T-helper 2 cell treated with Interferon-gamma antibody and Interleukin-4, amounts not matched to agents 5 μg/mL and 100 μg/mL, for 36 hours (primary cell): ENCODE results near the gene CCDC9B.

Experiments used
- DNase-seq: peaks from one replicate; pipeline ENCODE4 v3.0.0; 2021; ENCODE audit warnings: low spot score
- H3K27ac Mint-ChIP-seq: one replicate; pipeline ENCODE4 v1.8.0; 2021; ENCODE audit warnings: mild to moderate bottlenecking, mixed read lengths
- H3K27me3 Mint-ChIP-seq: one replicate; pipeline ENCODE4 v1.8.0; 2021; ENCODE audit warnings: low read depth, mixed read lengths
- H3K36me3 Mint-ChIP-seq: one replicate; pipeline ENCODE4 v1.8.0; 2021; ENCODE audit warnings: low read depth, mixed read lengths
- H3K4me1 Mint-ChIP-seq: one replicate; pipeline ENCODE4 v1.8.0; 2021; ENCODE audit warnings: low read depth, mixed read lengths
- H3K4me3 Mint-ChIP-seq: one replicate; pipeline ENCODE4 v1.8.0; 2022; ENCODE audit warnings: mild to moderate bottlenecking, moderate library complexity, mixed read lengths
- H3K9me3 Mint-ChIP-seq: one replicate; pipeline ENCODE4 v1.8.0; 2021; ENCODE audit warnings: mixed read lengths

Gene CCDC9B

GRCh38 chr15:40357723-40358470 is 17.2 kb upstream of the CCDC9B start, which contains the start of gene DISP2:
TSS of gene DISP2 (plus strand) at chr15:40358219. CDS start at chr15:40358322, 103 bp downstream.
- DNase-seq = peak; percentile 86
- H3K27ac Mint-ChIP-seq = peak within 1 kb of the TSS; percentile 50
- peak within 1 kb of the TSS; percentile 85 for H3K4me3 Mint-ChIP-seq
- no peaks in the 10 kb centered on the region for H3K36me3 Mint-ChIP-seq
- peaks cover 20% of the 10 kb centered on the region for H3K27me3 Mint-ChIP-seq
- H3K4me1 Mint-ChIP-seq = peaks cover 6% of the 10 kb centered on the region
- H3K9me3 Mint-ChIP-seq = no peaks in the 10 kb centered on the region

GRCh38 chr15:40357246-40357645 is 16.5 kb upstream of the CCDC9B start:
- no peaks in the 10 kb centered on the region for H3K9me3 Mint-ChIP-seq
- no peaks in the 10 kb centered on the region for H3K36me3 Mint-ChIP-seq
- peaks cover 6% of the 10 kb centered on the region for H3K4me1 Mint-ChIP-seq
- H3K27me3 Mint-ChIP-seq = peaks cover 24% of the 10 kb centered on the region
- no peak for DNase-seq
- H3K4me3 Mint-ChIP-seq = peak overlapping the region; percentile 79
- no peak overlapping the region for H3K27ac Mint-ChIP-seq

DNA sequence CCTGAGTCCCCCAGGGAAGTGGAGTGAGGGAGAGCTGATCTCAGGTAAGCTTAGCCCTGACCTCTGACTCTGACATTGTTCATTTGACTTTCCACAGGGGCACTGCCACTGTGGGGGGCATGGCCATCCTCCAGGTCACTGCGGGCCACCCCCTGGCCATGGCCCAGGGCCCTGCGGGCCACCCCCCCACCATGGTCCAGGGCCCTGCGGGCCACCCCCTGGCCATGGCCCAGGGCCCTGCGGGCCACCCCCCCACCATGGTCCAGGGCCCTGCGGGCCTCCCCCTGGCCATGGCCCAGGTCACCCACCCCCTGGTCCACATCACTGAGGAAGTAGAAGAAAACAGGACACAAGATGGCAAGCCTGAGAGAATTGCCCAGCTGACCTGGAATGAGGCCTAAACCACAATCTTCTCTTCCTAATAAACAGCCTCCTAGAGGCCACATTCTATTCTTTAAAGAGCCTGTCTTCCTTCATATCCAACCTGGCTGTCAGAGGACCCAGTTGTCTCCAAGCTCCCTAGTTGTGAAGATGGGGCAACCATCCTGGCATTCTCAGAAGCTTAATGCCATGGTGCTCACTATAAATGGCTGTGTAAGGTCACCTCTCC is 15.3 kb upstream of the CCDC9B start:
- H3K9me3 Mint-ChIP-seq = no peaks in the 10 kb centered on the region
- no peak overlapping the region for H3K4me3 Mint-ChIP-seq
- peaks cover 6% of the 10 kb centered on the region for H3K4me1 Mint-ChIP-seq
- H3K27me3 Mint-ChIP-seq = peaks cover 28% of the 10 kb centered on the region
- no peak for DNase-seq
- no peaks in the 10 kb centered on the region for H3K36me3 Mint-ChIP-seq
- H3K27ac Mint-ChIP-seq = no peak overlapping the region

GRCh38 chr15:40354408-40355171 is 13.9 kb upstream of the CCDC9B start:
- Mint-ChIP-seq H3K27ac (no peak overlapping the region), H3K36me3 (no peaks in the 10 kb centered on the region), H3K4me3 (no peak overlapping the region), H3K4me1 (peaks cover 5% of the 10 kb centered on the region), H3K9me3 (no peaks in the 10 kb centered on the region), H3K27me3 (peaks cover 29% of the 10 kb centered on the region)
- DNase-seq = no peak

- H3K9me3 Mint-ChIP-seq = no peaks in the 10 kb centered on the region
- H3K27ac Mint-ChIP-seq = no peak overlapping the region
- DNase-seq = no peak
- H3K4me3 Mint-ChIP-seq = no peak overlapping the region
- H3K36me3 Mint-ChIP-seq = no peaks in the 10 kb centered on the region
- H3K27me3 Mint-ChIP-seq = peaks cover 29% of the 10 kb centered on the region
- H3K4me1 Mint-ChIP-seq = peaks cover 2% of the 10 kb centered on the region
These were observed 13.0 kb upstream of the CCDC9B start for GRCh38 chr15:40353697-40354096.

GRCh38 chr15:40352281-40352901 is 11.7 kb upstream of the CCDC9B start:
- H3K4me1 Mint-ChIP-seq = no peaks in the 10 kb centered on the region
- H3K27ac Mint-ChIP-seq = no peak overlapping the region
- H3K27me3 Mint-ChIP-seq = peaks cover 29% of the 10 kb centered on the region
- H3K4me3 Mint-ChIP-seq = no peak overlapping the region
- H3K36me3 Mint-ChIP-seq = no peaks in the 10 kb centered on the region
- H3K9me3 Mint-ChIP-seq = no peaks in the 10 kb centered on the region
- DNase-seq = no peak

DNA sequence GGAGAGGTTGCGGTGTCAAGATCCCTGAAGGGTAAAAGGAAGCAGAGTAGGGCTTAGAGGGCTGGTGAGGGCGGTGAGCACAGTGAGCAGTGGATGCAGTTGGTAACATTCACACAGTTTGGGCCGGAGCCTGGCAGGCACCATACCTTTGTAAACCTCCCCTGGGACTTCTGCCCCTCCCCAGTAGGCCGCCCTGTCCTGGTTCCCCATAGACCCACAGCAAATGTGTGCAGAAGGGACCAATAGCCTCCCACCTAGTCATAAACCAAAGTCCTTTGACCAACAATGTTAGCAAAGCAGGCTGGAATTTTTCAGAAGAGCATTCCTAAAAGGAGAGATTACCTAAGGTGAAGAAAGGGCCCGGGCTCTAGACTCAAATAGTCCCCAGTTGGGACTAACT is 8.4 kb upstream of the CCDC9B start:
- no peaks in the 10 kb centered on the region for H3K9me3 Mint-ChIP-seq
- DNase-seq = no peak
- no peaks in the 10 kb centered on the region for H3K36me3 Mint-ChIP-seq
- H3K27ac Mint-ChIP-seq = no peak overlapping the region
- H3K27me3 Mint-ChIP-seq = peaks cover 15% of the 10 kb centered on the region
- H3K4me3 Mint-ChIP-seq = no peak overlapping the region
- peaks cover 2% of the 10 kb centered on the region for H3K4me1 Mint-ChIP-seq

GRCh38 chr15:40348474-40348870 is 7.7 kb upstream of the CCDC9B start:
- Mint-ChIP-seq H3K27me3 (peaks cover 9% of the 10 kb centered on the region), H3K4me1 (peaks cover 2% of the 10 kb centered on the region), H3K36me3 (no peaks in the 10 kb centered on the region), H3K27ac (peak overlapping the region; percentile 2), H3K9me3 (no peaks in the 10 kb centered on the region), H3K4me3 (no peak overlapping the region)
- no peak for DNase-seq

GRCh38 chr15:40347559-40348473 is 7.1 kb upstream of the CCDC9B start:
- no peak for DNase-seq
- no peaks in the 10 kb centered on the region for H3K9me3 Mint-ChIP-seq
- peaks cover 8% of the 10 kb centered on the region for H3K27me3 Mint-ChIP-seq
- no peak overlapping the region for H3K4me3 Mint-ChIP-seq
- no peak overlapping the region for H3K27ac Mint-ChIP-seq
- H3K4me1 Mint-ChIP-seq = peaks cover 2% of the 10 kb centered on the region
- H3K36me3 Mint-ChIP-seq = no peaks in the 10 kb centered on the region

DNA sequence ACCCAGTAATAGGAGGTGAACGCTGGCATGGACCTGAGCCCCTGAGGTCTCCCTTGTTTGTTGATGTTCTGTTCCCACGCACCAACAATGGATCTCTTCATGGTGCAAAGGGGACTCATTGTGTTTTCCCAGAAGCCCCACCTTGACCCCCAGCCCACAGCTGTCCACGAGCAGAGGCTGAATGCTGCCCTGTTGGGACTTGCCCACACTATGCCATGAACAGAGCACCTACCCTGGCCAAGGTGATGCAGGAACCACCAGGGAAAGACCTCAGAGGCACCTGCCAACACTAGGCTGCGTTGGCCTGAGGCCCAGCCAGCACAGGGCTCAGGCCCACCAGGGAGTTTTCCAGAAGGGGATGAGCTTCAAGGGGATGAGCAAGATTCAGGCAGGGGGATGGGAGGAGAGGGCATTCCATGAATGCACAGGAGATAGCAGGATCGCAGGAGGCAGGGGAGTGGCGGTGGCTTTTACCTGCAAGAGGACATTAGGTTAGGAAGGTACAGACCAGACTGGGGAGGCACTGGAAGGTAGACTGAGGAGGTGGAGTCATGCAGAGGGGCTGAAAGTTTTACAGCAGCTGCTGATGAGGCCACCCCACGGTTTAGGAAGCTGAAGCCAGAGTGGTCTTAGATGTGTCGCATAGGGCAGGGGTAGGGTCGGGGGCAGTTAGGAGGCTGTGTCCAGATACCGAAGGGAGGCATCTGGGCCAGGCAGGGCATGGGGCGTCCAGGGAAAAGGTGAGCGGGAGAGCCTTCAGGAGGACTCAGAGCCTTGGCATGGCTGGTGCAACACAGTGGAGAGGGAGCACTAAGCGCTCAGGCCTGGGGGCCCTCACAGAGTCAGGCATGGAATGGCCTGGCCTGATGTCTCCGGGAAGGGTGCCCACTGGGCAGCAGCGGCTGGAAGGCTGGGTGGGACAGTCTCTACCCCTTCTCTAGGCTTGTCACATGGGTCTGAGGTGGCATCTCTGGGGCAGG is 6.1 kb upstream of the CCDC9B start:
- peak overlapping the region; percentile 29 for H3K27ac Mint-ChIP-seq
- peaks cover 2% of the 10 kb centered on the region for H3K4me1 Mint-ChIP-seq
- no peak overlapping the region for H3K4me3 Mint-ChIP-seq
- no peaks in the 10 kb centered on the region for H3K36me3 Mint-ChIP-seq
- no peaks in the 10 kb centered on the region for H3K9me3 Mint-ChIP-seq
- DNase-seq = no peak
- H3K27me3 Mint-ChIP-seq = peaks cover 5% of the 10 kb centered on the region

GRCh38 chr15:40345867-40346578 is 5.3 kb upstream of the CCDC9B start:
- H3K4me1 Mint-ChIP-seq = peaks cover 2% of the 10 kb centered on the region
- H3K36me3 Mint-ChIP-seq = no peaks in the 10 kb centered on the region
- no peaks in the 10 kb centered on the region for H3K9me3 Mint-ChIP-seq
- peaks cover under 1% of the 10 kb centered on the region for H3K27me3 Mint-ChIP-seq
- no peak overlapping the region for H3K27ac Mint-ChIP-seq
- H3K4me3 Mint-ChIP-seq = no peak overlapping the region
- DNase-seq = no peak
